ENCODE data around the gene PHF12.

The PHF12 gene

DNA sequence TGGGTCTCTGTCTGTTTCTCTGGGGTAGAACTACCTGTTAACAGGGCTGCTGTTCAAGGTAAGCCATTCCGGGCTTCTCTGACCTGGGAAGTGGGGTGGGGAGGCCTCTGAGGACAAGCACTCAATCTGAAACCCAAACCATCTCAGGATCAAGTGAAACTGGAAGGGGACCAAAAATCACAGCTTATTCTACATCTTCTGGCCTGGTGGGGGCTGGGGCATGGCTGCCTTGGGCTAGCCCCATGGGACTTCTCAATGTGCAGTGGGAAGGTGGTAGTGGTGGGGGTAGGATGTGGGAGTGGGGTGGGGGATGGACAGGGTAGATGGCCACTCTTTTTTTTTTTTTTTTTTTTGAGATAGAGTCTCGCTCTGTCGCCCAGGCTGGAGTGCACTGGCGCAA is 59.3 kb downstream of the PHF12 start:
- H3K4me2 ChIP-seq (ENCODE audit: insufficient read depth, low read length), result no peak overlapping the region
- no peak overlapping the region for H3K9ac ChIP-seq (ENCODE audit: low read depth, low read length)
- no peaks in the 10 kb centered on the region for H3K9me3 ChIP-seq (ENCODE audit: insufficient read depth, low read length, severe bottlenecking)
- ATAC-seq (ENCODE audit: insufficient read depth, low read depth), result no peak
- H3K27me3 ChIP-seq (ENCODE audit: insufficient read depth, low read length, poor library complexity), result no peaks in the 10 kb centered on the region
- H4K20me1 ChIP-seq (ENCODE audit: insufficient read depth, low read length), result no peaks in the 10 kb centered on the region
- TF ChIP-seq, protein P1, sequence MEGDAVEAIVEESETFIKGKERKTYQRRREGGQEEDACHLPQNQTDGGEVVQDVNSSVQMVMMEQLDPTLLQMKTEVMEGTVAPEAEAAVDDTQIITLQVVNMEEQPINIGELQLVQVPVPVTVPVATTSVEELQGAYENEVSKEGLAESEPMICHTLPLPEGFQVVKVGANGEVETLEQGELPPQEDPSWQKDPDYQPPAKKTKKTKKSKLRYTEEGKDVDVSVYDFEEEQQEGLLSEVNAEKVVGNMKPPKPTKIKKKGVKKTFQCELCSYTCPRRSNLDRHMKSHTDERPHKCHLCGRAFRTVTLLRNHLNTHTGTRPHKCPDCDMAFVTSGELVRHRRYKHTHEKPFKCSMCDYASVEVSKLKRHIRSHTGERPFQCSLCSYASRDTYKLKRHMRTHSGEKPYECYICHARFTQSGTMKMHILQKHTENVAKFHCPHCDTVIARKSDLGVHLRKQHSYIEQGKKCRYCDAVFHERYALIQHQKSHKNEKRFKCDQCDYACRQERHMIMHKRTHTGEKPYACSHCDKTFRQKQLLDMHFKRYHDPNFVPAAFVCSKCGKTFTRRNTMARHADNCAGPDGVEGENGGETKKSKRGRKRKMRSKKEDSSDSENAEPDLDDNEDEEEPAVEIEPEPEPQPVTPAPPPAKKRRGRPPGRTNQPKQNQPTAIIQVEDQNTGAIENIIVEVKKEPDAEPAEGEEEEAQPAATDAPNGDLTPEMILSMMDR (IDR thresholded peaks at IDR 0.05; ENCODE audit: borderline replicate concordance, extremely low read depth, low read length, poor library complexity, severe bottlenecking), result no peak
- TF ChIP-seq EZH2 (IDR thresholded peaks at IDR 0.05; ENCODE audit: borderline replicate concordance, low read depth, low read length, severe bottlenecking), result no peak
- H3K79me2 ChIP-seq (ENCODE audit: insufficient read depth, low read length), result peaks cover 3% of the 10 kb centered on the region; the same call in 1 of the 2 replicates
- H3K4me3 ChIP-seq (ENCODE audit: low read depth in 1 of 2, low read length in 2 of 2), result no peak overlapping the region
- H3K36me3 ChIP-seq (ENCODE audit: insufficient read depth, low read length), result no peaks in the 10 kb centered on the region
- H3K27ac ChIP-seq (ENCODE audit: low read length), result no peak overlapping the region
- no peak overlapping the region for H2AFZ ChIP-seq (ENCODE audit: low read depth, low read length)
- no peak for DNase-seq
- peaks cover 21% of the 10 kb centered on the region for H3K4me1 ChIP-seq (ENCODE audit: insufficient read depth, low read length)

DNA sequence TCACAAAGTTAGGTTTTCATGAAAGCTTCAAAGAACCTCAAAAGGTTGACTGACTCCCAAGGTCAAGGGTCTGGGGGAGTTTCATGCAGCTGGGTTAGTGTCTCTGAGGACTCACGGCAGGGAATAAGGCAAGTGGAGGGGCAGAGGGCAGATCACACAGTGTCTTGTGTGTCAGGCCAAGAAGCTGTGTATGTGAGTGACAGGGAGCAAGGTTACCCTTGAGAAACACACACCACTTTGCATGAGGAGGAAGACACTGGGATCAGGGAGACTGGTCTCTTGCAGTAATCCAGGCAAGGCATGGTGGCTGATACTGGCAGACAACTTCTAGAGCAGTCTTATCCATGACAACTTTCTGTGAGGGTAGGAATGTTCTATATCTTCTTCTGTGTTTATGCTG is 60.1 kb downstream of the PHF12 start:
- H3K27me3 ChIP-seq (ENCODE audit: insufficient read depth, low read length, poor library complexity), result no peaks in the 10 kb centered on the region
- H3K4me3 ChIP-seq (ENCODE audit: low read depth in 1 of 2, low read length in 2 of 2), result no peak overlapping the region
- H3K4me2 ChIP-seq (ENCODE audit: insufficient read depth, low read length), result no peak overlapping the region
- H2AFZ ChIP-seq (ENCODE audit: low read depth, low read length), result no peak overlapping the region
- H3K9me3 ChIP-seq (ENCODE audit: insufficient read depth, low read length, severe bottlenecking), result no peaks in the 10 kb centered on the region
- H3K4me1 ChIP-seq (ENCODE audit: insufficient read depth, low read length), result peaks cover 13% of the 10 kb centered on the region
- no peak overlapping the region for H3K9ac ChIP-seq (ENCODE audit: low read depth, low read length)
- DNase-seq (no peak), ATAC-seq (ENCODE audit: insufficient read depth, low read depth) (no peak)
- no peaks in the 10 kb centered on the region for H4K20me1 ChIP-seq (ENCODE audit: insufficient read depth, low read length)
- no peak overlapping the region for H3K27ac ChIP-seq (ENCODE audit: low read length)
- peaks cover 3% of the 10 kb centered on the region; the same call in 1 of the 2 replicates for H3K79me2 ChIP-seq (ENCODE audit: insufficient read depth, low read length)
- TF ChIP-seq EZH2 (IDR thresholded peaks at IDR 0.05; ENCODE audit: borderline replicate concordance, low read depth, low read length, severe bottlenecking), result no peak
- TF ChIP-seq, protein P1 (IDR thresholded peaks at IDR 0.05; ENCODE audit: borderline replicate concordance, extremely low read depth, low read length, poor library complexity, severe bottlenecking), result no peak
- H3K36me3 ChIP-seq (ENCODE audit: insufficient read depth, low read length), result no peaks in the 10 kb centered on the region

DNA sequence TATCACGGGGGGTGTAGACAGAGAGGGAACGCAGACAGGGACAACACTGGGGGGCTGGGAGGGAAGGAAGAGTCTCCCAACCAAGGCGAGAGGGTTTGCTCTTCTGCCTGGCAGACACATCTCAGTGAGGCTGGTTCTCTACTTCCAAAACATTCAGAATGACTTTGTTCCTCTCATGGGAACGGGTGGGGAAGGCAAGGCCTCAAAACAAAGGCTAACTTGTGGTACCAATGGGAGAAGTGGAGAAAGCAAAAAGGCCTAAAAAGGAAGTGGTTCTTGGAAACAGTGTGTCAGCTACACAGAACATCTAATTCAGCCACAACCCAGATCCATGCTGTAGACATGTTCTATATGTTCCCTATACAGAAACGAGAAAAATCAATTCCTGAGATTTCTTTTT is 61.3 kb downstream of the PHF12 start:
- H3K79me2 ChIP-seq (ENCODE audit: insufficient read depth, low read length), result no peaks in the 10 kb centered on the region
- no peak overlapping the region for H3K4me3 ChIP-seq (ENCODE audit: low read depth in 1 of 2, low read length in 2 of 2)
- H3K4me1 ChIP-seq (ENCODE audit: insufficient read depth, low read length), result peaks cover 9% of the 10 kb centered on the region
- ATAC-seq (ENCODE audit: insufficient read depth, low read depth) (0 out of 3 replicates have a peak, but pooled peaks have one; percentile 33), DNase-seq (no peak)
- no peaks in the 10 kb centered on the region for H3K27me3 ChIP-seq (ENCODE audit: insufficient read depth, low read length, poor library complexity)
- no peaks in the 10 kb centered on the region for H3K36me3 ChIP-seq (ENCODE audit: insufficient read depth, low read length)
- H3K27ac ChIP-seq (ENCODE audit: low read length), result no peak overlapping the region
- no peak for TF ChIP-seq EZH2 (IDR thresholded peaks at IDR 0.05; ENCODE audit: borderline replicate concordance, low read depth, low read length, severe bottlenecking)
- TF ChIP-seq, protein P1 (IDR thresholded peaks at IDR 0.05; ENCODE audit: borderline replicate concordance, extremely low read depth, low read length, poor library complexity, severe bottlenecking), result no peak
- H4K20me1 ChIP-seq (ENCODE audit: insufficient read depth, low read length), result no peaks in the 10 kb centered on the region
- H3K9ac ChIP-seq (ENCODE audit: low read depth, low read length), result no peak overlapping the region
- no peak overlapping the region for H3K4me2 ChIP-seq (ENCODE audit: insufficient read depth, low read length)
- no peak overlapping the region for H2AFZ ChIP-seq (ENCODE audit: low read depth, low read length)
- no peaks in the 10 kb centered on the region for H3K9me3 ChIP-seq (ENCODE audit: insufficient read depth, low read length, severe bottlenecking)

DNA sequence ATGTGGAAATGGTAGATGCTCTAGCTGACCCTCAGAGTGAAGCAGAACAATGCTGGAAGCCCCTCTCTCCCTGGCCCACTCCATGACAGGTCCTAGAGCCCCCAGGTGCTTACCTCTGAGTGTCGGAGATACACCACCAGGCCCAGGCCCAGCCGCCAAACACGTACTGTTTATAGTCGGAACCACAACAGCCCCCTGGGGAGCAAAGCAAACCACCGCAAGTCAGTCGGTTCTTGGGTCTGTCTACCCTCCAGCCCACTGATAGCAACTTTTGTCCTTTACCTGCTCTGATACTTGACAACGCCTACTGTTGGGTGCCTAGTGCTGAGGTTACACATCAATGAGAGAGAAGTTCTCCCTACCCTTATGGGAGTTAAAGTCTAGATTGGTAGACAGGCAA is 62.5 kb downstream of the PHF12 start:
- DNase-seq (no peak), ATAC-seq (ENCODE audit: insufficient read depth, low read depth) (no peak)
- Histone ChIP-seq H3K9ac (ENCODE audit: low read depth, low read length) (no peak overlapping the region), H4K20me1 (ENCODE audit: insufficient read depth, low read length) (no peaks in the 10 kb centered on the region), H3K79me2 (ENCODE audit: insufficient read depth, low read length) (no peaks in the 10 kb centered on the region), H3K36me3 (ENCODE audit: insufficient read depth, low read length) (no peaks in the 10 kb centered on the region), H3K4me3 (ENCODE audit: low read depth in 1 of 2, low read length in 2 of 2) (no peak overlapping the region), H2AFZ (ENCODE audit: low read depth, low read length) (no peak overlapping the region), H3K4me2 (ENCODE audit: insufficient read depth, low read length) (no peak overlapping the region), H3K27me3 (ENCODE audit: insufficient read depth, low read length, poor library complexity) (no peaks in the 10 kb centered on the region), H3K27ac (ENCODE audit: low read length) (no peak overlapping the region), H3K4me1 (ENCODE audit: insufficient read depth, low read length) (peaks cover 9% of the 10 kb centered on the region), H3K9me3 (ENCODE audit: insufficient read depth, low read length, severe bottlenecking) (no peaks in the 10 kb centered on the region)
- TF ChIP-seq, protein P1 (IDR thresholded peaks at IDR 0.05; ENCODE audit: borderline replicate concordance, extremely low read depth, low read length, poor library complexity, severe bottlenecking), result no peak
- no peak for TF ChIP-seq EZH2 (IDR thresholded peaks at IDR 0.05; ENCODE audit: borderline replicate concordance, low read depth, low read length, severe bottlenecking)

All from DND-41 (cell line).